Measurements from ENCODE around the gene CDS2.

DNA sequence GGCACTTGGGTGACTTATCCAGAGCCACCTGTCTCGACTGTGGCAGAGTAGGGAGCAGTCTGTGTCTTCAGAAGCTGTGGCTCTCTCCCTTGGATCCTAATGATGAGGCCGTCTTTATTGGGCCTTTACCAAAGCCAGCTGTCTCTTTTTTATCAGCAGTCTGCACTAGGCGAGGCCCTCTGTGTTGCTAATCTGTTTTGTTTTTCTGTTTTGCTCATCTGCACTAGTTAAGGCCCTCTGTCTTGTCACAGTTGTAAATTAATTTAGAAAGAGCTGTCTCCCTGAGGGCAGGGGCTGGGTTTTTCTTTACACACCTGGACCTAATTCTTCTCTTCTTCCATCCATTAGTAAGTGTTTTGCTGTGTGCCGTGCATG, 45.0 kb downstream of the CDS2 start:
- TF ChIP-seq, protein P1, sequence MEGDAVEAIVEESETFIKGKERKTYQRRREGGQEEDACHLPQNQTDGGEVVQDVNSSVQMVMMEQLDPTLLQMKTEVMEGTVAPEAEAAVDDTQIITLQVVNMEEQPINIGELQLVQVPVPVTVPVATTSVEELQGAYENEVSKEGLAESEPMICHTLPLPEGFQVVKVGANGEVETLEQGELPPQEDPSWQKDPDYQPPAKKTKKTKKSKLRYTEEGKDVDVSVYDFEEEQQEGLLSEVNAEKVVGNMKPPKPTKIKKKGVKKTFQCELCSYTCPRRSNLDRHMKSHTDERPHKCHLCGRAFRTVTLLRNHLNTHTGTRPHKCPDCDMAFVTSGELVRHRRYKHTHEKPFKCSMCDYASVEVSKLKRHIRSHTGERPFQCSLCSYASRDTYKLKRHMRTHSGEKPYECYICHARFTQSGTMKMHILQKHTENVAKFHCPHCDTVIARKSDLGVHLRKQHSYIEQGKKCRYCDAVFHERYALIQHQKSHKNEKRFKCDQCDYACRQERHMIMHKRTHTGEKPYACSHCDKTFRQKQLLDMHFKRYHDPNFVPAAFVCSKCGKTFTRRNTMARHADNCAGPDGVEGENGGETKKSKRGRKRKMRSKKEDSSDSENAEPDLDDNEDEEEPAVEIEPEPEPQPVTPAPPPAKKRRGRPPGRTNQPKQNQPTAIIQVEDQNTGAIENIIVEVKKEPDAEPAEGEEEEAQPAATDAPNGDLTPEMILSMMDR (IDR thresholded peaks at IDR 0.05) = no peak
- no peak for TF ChIP-seq POLR2A (IDR thresholded peaks at IDR 0.05)
- TF ChIP-seq POLR2AphosphoS5 (IDR thresholded peaks at IDR 0.05) = no peak
- TF ChIP-seq EP300 (IDR thresholded peaks at IDR 0.05) = no peak

Measured in stomach (tissue), 4 donors.